Activated T-cell treated with anti-CD3 and anti-CD28 coated beads, Interleukin-2, amount 50 U/mL, for 1 hour (primary cell): ENCODE data around the gene PTPRF.
"Not testable (repeated sequence)": the region's sequence is repeated elsewhere in the genome, so short reads cannot be mapped to it uniquely, and the experiment has no call there.

Experiments used
- DNase-seq: peaks from one replicate; pipeline ENCODE4 v3.0.0-alpha.2; 2020

Gene PTPRF

GRCh38 chr1:43530483-43531106 is at the start of gene PTPRF:
PTPRF (plus strand) TSS chr1:43530883; CDS start chr1:43545076, 14,193 bp downstream.
- peak; percentile 51 for DNase-seq

DNA sequence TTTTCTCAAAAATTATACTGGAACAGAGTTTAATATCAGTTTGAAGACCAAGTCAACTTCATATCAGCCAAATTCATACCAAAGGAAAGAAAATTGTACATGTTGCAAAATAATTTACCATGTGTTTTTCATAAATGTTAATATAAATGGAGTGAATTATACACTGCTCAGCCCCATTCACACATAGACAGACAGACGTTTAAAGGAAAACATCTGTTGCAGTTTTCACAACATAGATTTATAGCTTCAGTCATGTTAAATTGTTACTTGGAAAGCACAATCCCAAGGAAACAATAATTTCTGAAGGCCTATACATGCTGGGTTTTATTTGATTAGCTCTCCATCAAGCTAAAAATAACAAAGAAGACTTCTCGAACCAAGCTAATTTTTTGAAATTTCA is 49.2 kb upstream of the PTPRF start:
- no peak for DNase-seq

DNA sequence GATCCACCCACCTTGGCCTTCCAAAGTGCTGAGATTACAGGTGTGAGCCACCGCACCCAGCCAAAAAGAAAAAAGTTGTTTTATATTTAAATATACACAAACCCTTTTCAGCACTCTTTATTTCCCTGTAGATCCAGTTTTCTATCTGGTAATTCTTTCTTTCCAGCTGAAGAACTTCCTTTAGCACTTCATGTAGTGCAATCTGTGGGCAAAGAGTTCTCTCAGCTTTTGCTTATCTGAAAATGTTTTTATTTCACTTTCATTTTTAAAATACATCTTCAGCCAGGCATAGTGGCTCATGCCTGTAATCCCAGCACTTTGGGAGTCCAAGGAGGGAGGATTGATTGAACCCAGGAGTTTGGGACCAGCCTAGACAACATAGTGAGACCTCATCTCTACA is 48.5 kb upstream of the PTPRF start:
- no peak for DNase-seq

DNA sequence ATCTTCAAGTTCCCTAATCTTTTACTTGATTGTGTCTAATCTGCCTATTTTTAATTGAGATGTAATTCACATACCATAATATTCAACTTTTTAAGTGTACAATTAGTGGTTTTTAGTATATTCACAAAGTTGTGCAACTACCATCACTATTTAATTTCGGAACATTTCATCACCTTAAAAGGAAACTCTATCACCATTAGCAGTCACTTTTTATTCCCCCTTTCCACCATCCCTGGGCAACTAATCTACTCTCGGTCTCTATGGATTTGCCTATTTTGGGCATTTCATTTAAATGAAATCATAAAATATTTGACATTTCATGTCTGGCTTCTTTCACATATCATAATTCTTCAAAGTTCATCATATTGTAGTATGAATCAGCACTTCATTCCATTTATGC is 46.3 kb upstream of the PTPRF start:
- no peak for DNase-seq

DNA sequence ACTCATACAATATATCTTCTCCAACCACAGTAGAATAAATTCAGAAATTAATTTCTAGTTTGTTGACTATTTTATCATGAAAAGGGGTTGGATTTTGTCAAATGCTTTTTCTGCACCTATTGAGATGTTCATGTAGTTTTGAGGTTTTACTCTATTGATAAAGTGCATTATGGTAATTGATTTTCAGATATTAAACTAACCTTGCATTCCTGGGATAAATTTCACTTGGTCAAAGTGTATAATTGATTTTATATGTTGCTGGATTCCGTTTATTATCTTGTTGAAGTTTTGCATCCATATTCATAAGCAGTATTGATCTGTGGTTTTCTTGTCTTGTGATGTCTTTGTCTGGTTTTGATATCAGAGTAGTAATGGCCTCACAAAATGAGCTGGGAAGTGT is 42.5 kb upstream of the PTPRF start:
- DNase-seq = no peak

- no peak for DNase-seq
Measured at GRCh38 chr1:43491061-43491460, 39.6 kb upstream of the PTPRF start.

GRCh38 chr1:43492826-43493225 is 37.9 kb upstream of the PTPRF start:
- no peak for DNase-seq

- DNase-seq = no peak
Measured at GRCh38 chr1:43493661-43494450, 36.8 kb upstream of the PTPRF start.

DNA sequence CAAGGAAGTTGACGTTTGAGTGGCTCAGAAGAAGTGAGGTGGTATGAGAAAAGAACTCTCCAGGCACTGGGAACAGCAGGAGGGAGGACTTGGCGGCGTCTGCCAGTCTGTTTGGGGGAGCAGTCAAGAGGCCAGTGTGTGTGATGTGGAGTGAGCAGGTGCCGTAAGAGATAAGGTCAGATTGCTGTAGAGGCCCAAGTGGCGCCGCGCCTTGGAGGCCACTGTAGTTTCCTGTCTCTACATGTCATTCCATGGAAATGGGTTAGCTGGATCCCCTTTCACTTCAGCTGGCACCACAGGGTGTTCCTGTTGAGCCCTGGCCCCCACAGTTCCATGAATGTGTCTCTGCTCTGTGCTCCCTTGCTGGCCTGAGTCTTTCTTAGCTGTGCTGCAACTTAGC is 35.5 kb upstream of the PTPRF start:
- no peak for DNase-seq

DNA sequence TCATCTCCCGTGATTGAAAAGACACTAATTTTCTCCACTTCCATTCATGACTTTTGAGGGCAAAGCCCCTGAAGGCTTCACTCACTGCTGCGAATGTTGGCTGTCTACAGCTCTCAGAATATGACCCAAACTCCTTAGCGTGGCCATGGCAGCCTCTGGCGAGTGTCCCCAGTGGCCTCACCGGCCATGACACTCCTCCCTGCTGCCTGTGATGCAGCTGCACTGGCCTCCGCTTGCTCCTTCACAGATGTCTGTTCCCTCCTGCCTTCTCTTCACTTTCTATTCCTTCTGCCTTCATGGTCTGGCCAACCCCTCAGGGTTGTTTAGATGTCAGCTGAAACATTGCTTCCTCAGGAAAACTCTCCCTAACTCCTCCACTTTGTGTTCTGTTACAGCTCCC is 30.8 kb upstream of the PTPRF start:
- DNase-seq = no peak

DNA sequence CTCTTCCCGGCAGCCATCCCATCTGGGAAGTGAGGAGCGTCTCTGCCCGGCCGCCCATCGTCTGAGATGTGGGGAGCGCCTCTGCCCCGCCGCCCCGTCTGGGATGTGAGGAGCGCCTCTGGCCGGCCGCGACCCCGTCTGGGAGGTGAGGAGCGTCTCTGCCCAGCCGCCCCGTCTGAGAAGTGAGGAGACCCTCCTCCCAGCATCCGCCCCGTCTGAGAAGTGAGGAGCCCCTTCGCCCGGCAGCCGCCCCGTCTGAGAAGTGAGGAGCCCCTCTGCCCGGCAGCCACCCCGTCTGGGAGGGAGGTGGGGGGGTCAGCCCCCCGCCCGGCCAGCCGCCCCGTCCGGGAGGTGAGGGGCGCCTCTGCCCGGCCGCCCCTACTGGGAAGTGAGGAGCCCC is 28.9 kb upstream of the PTPRF start:
- DNase-seq = not testable (repeated sequence)

DNA sequence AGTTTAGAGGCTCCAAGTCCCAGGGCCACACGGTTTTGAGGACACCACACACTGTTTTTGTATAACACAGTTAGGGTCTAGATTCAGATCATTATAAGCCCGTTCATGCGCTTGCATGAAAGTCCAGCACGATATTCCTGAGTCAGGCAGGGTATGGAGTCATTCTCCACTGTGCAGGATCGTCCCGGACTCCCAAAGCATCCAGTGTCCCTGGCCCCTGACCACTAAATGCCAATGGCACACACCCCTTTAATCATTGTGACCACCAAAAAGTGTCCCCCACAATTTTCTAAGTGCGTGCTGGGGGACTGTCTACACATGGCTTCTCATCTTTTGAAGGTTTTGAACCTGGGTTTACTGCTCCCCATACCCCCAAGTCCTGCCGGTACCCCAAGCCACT is 27.1 kb upstream of the PTPRF start:
- no peak for DNase-seq

DNA sequence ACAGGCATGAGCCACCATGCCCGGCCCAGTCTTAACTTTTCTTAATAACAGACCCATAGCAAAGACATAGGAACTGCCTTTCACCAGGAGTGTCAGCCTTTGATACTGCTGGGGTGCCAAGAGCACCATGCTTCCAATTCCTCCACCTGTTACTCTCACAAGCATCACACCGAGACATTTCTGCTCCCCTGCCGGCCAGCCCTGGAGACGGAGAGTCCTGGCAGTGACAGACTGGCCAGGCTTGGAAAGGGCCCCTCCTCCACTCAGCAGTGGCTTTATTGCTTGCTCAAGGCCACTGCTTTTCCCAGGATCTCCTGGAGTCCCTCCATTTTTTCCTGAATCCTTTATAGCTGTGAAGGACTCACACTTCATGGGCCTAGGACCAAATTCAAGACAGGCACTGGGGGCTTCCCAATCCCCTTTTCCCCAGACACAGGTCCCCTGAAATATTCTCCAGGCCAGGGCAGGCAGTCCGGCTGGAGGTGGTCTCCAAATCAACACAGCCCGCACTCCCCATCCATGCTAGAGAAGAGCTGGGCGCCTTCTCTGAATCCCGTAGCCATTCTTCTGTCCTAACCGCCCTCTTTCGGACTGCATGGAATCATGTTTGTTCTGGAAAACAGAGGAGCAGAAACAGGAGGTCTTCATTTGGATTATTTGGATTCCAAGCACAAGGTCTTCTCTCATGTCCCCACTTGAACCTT is 25.5 kb upstream of the PTPRF start:
- no peak for DNase-seq

DNA sequence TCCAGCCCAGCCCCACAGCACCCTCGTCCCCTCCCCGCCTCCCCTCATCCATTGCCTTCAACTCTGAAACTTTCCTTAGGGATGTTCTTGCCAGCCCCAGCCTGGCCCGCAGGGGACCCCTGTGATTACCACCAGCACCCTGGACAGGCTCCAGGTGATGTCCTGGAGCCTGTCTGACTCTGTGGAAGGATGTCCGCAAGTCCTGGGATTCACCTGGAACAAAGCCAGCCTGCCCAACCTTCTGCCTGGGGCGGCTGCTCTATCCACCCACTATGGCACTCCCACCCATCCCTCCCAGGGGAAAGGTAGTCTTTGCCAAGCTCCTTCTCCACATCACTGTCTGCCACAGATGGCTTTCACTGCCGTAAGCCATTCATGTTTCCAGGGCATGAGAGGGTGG is 24.4 kb upstream of the PTPRF start:
- no peak for DNase-seq

GRCh38 chr1:43507296-43508295 is 23.1 kb upstream of the PTPRF start:
- no peak for DNase-seq

DNA sequence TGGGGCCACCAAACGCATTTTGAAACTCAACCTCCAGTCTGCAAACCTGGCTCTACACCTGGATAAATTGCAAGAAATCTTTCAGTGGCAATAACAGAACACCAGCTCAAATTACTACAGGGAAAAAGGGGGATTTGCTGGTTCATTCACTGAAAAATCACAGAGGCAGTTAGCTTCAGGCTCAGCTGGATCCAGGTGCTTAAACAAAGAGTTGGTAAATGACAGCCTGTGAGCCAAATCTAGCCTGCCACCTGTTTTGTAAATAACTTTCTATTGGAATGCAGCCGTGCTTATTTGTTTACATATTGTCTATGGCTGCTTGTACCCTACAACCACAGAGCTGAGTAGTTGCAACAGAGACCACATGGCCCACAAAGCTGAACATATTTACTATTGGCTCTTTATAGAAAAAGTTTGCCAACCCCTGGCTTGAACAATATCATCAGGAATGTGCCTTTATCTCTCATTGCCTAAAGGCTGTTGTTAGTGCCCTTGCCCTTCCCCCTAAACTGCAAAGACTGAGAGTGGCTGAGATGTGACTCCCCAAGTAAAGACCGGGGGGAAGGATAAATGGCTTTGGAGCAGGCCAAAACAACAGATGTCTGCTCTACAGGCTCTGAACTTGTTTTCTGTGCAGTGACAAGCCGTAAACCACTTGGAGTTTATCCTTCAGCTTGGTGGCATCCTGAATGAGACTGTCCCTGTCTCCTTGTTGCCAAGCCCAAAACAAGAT is 21.5 kb upstream of the PTPRF start:
- no peak for DNase-seq

DNA sequence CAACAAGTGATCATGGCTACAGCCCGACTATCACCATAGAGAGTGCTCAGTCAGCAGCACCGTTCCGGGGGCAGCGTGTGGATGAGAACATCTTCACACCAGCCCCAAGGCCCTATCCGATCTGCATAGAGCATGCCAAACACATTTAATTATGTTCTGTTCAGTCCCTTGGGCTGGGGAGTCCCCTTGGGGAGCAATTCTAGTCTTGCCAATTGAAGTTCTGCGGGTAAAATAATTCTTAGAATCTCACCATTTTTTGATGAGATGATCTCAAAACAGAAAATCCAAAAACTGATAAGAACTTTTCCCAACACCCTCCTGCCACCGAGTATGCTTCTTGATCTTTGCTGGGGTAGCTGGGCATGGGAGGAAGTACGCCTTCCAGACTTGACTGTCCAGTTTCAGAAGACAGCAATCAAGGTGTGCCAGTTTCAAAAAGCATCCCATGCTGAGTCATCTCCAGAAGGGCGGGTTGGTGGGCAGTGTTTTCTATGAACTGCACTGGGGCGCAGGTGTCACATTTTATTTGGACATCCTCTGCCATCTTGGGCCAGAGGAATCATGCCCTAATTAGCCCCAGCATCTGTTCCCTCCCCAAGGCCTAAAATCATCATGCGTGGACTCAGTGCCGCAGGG is 20.8 kb upstream of the PTPRF start:
- DNase-seq = no peak

GRCh38 chr1:43510621-43511020 is 20.1 kb upstream of the PTPRF start:
- no peak for DNase-seq

- no peak for DNase-seq
Measured at GRCh38 chr1:43511394-43511793, 19.3 kb upstream of the PTPRF start.

- DNase-seq = no peak
Measured at GRCh38 chr1:43512133-43512532, 18.6 kb upstream of the PTPRF start.

- no peak for DNase-seq
Measured at GRCh38 chr1:43512681-43513080, 18.0 kb upstream of the PTPRF start.
